OCI-LY1 (cell line): ENCODE data around the gene SLC28A3.

Experiments
- EZH2 ChIP-seq: fragments of 200-600 bp; sonication (generic), shearing (Covaris generic); IDR thresholded peaks from 2 replicates; pipeline ENCODE4 v1.8.0; 2017; ENCODE audit warnings: borderline replicate concordance, mixed run types, mild to moderate bottlenecking, antibody characterized with exemption, low read length, moderate library complexity, mixed read lengths
- TF ChIP-seq, protein P1 (sequence below): fragments of 200-600 bp; sonication (generic), shearing (Covaris generic); IDR thresholded peaks from 2 replicates; pipeline ENCODE4 v1.5.1; 2017; ENCODE audit warnings: mild to moderate bottlenecking, antibody characterized with exemption, low read length, moderate library complexity, mixed read lengths

DNA sequence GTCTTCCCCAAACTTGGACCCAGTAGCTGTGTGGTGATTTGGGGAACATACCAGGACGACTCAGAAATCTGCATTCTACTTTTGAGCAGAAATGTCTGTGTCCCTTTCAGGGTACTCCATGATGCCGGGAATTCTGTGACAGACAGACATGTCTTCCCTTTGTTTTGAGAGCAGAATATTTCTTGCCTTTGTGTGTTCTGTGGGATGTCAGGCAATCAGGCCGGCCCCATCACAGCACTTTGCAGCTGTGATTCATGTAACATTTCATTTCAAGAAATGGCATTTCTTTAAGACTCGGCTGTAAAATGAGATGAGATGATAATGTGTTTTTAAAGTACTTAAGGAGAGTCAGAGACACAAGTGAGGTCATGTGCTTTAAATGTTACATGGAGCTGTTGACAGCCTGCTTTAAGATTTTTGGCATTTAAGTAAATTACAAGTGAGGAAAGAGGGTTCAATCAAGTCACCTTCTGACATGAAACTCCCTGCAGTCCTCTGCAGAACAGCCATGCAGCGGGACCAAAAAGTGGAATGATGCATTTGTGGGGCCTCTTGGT is 98.7 kb downstream of the SLC28A3 start:
- no peak for TF ChIP-seq EZH2
- TF ChIP-seq, protein P1, sequence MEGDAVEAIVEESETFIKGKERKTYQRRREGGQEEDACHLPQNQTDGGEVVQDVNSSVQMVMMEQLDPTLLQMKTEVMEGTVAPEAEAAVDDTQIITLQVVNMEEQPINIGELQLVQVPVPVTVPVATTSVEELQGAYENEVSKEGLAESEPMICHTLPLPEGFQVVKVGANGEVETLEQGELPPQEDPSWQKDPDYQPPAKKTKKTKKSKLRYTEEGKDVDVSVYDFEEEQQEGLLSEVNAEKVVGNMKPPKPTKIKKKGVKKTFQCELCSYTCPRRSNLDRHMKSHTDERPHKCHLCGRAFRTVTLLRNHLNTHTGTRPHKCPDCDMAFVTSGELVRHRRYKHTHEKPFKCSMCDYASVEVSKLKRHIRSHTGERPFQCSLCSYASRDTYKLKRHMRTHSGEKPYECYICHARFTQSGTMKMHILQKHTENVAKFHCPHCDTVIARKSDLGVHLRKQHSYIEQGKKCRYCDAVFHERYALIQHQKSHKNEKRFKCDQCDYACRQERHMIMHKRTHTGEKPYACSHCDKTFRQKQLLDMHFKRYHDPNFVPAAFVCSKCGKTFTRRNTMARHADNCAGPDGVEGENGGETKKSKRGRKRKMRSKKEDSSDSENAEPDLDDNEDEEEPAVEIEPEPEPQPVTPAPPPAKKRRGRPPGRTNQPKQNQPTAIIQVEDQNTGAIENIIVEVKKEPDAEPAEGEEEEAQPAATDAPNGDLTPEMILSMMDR, result no peak
